HS-27A (cell line): ENCODE data around the gene PDE6A.

Experiments used
- DNase-seq: peaks from one replicate; pipeline ENCODE4 v3.0.0-alpha.2; 2012; ENCODE audit warnings: low read depth, missing footprints

The PDE6A gene

GRCh38 chr5:149836451-149837139 lies 108.0 kb downstream of the PDE6A start:
- DNase-seq, result no peak

GRCh38 chr5:149834246-149834855 lies 110.2 kb downstream of the PDE6A start:
- no peak for DNase-seq

- no peak for DNase-seq
These were observed 111.3 kb downstream of the PDE6A start for GRCh38 chr5:149833116-149833827.

DNA sequence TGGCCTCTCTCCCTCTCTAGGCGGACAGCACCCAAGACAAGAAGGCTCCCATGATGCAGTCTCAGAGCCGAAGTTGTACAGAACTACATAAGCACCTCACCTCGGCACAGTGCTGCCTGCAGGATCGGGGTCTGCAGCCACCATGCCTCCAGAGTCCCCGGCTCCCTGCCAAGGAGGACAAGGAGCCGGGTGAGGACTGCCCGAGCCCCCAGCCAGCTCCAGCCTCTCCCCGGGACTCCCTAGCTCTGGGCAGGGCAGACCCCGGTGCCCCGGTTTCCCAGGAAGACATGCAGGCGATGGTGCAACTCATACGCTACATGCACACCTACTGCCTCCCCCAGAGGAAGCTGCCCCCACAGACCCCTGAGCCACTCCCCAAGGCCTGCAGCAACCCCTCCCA lies 112.0 kb downstream of the PDE6A start:
- DNase-seq, result no peak

- DNase-seq, result no peak
These were observed 113.1 kb downstream of the PDE6A start for GRCh38 chr5:149831492-149831891.

- DNase-seq, result no peak
These were observed 114.0 kb downstream of the PDE6A start for GRCh38 chr5:149830579-149830978.

GRCh38 chr5:149829954-149830353 lies 114.6 kb downstream of the PDE6A start:
- no peak for DNase-seq

DNA sequence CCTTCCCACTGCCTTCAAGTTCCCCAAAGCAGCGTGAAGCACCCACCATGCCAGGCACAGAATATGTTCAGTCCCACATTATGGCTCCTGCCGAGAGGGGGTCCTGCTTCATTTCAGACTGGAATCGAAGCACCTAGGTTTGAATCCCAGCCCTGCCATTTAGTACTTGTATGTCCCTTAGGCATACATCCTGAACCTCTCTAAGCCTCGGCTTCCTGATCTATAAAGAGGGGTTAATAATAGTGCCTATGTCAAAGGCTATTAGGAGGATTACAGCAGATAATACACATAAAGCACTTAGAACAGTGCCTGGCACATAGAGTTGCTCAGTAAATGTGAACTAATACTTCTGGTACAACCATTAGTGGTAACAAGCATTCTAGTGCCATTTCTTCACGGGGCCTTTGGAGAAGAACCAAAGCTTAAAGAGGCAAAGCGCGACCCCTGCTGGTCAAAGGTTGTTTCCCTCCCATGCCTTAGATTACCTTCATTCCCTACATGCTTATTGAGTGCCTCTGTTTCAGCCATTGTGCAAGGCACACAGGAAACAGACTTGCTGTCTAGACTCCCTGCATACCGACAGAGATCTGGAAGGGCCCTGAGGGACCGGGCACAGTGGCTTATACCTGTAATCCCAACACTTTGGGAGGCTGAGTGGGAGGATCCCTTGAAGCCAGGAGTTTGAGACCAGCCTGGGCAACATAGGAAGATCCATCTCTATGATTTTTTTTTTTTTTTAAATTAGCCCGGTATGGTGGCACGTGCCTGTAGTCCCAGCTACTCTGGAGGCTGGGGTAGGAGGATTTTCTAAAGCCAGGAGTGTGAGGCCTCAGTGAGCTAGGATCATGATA lies 116.2 kb downstream of the PDE6A start:
- peak; percentile 36 for DNase-seq

- DNase-seq, result no peak
These were observed 117.0 kb downstream of the PDE6A start for GRCh38 chr5:149827546-149827945.

DNA sequence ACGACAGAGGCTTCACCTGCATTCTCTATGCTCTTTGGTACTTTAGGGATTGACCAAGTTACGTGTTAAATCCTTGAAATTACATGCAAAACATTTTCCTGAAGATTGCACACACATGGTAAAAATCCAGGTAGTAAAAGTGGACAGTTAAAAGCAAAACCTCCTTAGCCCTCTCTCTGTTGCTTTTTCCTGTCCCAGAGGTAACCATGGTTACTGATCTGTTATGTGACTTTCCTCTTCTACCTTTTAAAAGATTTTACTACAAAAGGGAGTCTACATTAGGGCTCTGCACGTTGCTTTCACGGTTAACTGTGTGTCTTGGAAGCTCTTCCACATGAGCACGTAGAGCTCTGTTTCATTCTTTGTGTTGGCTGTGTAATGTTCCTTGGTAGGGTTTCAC lies 117.5 kb downstream of the PDE6A start:
- no peak for DNase-seq

GRCh38 chr5:149826574-149826973 lies 118.0 kb downstream of the PDE6A start:
- no peak for DNase-seq

DNA sequence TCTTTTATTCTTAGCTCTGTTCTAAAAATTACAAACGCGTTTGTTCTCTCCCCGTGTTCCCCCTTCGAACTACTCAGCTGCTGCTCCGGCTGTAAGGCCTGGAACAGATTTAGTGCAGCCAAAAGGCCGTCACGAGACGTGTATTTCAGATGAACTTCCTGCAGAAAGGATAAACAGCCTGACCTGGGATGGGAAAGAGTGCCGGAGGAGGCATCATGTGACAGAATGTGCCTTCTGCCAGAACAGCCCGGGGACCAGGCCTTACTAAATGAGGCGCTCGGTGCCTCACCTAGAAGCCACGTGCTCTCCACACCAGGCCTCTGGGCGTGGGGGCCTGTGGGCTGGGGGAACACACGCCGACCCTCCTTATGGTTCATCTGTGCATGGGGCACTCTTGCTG lies 119.7 kb downstream of the PDE6A start:
- no peak for DNase-seq

GRCh38 chr5:149824120-149824519 lies 120.5 kb downstream of the PDE6A start:
- no peak for DNase-seq

DNA sequence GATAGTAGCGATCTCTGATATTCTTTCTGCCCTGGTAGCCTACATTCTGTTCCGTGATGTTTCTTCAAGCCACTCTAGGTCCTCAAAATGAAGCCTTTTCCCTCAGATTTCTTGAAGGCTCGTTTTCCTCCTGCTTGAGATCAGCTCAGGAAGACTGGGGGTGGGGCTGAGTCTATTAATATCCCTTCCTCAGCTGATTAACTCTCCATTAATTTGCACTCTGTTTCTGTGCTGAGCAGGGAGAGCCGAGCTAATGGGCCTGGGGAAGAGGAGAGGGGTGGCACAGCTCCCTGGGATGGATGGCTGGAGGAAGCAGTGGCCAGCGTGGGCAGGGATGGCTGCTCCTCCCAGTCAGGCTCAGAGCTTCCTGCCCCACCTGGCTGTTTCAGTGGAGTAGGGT lies 121.2 kb downstream of the PDE6A start:
- no peak for DNase-seq

- DNase-seq, result no peak
These were observed 122.3 kb downstream of the PDE6A start for GRCh38 chr5:149822301-149822700.

DNA sequence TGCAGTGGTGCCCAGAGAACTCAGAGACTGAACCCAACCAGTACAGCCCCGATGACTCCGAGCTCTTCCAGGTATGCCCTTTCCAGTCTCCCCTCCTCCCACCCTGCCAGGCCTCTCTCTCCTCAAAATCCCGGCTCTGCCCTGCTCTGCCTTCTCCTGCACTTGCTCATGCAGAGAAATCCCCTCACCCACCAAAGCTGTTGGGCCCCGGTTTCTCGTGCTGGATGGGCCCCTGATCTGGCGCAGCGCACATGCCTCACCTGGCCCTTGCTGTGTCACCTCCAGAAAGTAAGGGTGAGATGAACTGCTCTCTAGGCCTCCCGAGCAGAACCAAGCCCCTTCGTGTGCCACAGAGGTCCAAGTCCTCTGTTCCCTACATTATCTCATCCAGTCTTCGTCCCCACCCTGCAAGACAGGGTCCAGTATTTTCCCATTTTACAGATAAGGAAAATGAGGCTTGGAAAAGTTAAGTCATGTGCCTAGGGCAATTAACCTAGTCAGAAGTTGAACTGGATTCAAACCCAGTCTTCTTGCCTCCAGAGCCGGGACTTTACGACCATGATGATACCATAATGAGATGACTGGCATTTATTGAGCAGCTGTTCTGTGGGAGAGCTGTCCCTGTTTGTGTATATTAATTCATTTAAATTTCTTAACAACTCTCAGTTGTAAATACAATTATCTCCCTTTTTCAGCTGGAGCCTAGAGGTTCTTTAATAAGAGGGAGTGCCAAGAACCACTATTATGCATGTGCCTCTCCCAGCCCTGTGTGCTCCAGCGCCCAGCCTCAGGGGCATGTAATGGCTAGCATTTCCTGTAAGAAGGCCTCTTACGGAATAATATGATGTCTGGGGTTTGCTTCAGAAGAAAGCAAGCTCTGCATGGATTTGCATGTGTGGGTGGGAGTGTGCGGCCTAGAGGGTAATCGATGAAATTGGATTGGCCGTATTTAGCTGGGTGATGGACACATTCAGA lies 123.8 kb downstream of the PDE6A start:
- DNase-seq, result no peak

GRCh38 chr5:149820012-149820411 lies 124.6 kb downstream of the PDE6A start:
- no peak for DNase-seq

DNA sequence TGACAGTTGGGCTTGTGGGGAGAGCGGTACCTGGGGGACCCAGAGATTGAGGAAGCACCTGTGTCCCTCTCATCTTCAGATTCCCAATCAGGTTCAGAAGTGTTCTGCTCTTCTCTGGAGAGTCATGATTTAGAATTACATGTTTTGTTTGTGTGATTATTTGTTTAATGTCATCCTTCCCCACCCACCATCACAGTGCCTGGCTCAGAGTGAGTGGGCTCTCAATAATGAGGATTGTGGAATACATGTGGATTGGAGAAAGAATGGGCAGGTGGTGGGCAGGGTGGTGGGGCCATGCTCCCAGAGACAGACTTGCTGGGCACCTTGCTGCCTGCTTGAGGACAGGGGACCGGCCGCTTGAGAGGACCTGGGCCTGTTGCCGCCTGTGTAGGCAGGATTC lies 126.5 kb downstream of the PDE6A start:
- DNase-seq, result no peak

GRCh38 chr5:149817539-149818060 lies 127.0 kb downstream of the PDE6A start:
- DNase-seq, result no peak

DNA sequence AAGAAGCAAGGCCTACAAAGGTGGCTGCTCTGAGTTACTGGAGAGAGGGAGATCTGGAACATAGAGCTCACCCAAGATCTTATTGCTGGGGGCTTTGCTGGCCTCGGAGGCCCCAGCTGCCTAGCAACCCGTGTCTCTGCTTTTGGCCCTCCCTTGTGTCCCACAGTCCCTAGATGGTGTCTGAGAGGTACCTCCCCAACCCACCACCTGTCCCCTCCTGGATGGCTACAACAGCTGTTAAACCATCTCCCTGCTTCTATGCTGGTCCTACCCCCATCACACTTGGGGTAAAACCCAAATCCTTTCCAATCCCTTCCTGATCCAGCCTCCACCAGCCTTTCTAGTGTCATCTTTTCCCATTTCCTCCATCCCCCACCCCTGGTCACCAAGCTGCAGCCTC lies 127.9 kb downstream of the PDE6A start:
- no peak for DNase-seq

DNA sequence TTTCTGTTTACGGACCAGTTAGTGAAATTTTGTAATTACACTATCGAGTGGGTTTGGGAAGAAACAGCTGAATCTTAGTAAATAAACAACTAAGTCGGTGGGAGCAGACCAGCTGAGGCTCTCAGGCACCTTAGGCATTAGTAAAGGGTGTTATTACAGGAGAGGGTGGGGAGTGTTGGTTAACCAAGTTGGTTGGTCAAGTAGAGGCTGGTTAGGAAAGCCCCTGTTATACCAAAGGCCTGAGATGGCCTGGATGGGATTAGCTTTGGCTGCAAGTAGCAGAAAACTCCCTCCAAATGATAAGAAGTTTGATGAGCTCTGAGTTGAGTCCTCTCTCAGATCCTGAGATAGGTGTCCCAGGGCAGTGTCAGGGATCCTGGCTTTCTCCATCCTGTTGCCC lies 133.1 kb downstream of the PDE6A start:
- no peak for DNase-seq
